Hypothalamus (tissue), 51 donors: Measurements from ENCODE around the gene VAV3.
"Not testable (repeated sequence)": the region's sequence is repeated elsewhere in the genome, so short reads cannot be mapped to it uniquely, and the experiment has no call there.

Experiments
- DNase-seq, 51 donors: peaks; one replicate each; lab custom pipeline; 2025; lab: John Stamatoyannopoulos, UW

The VAV3 gene

GRCh38 chr1:107895403-107896191 is 69.4 kb downstream of the VAV3 start:
- no peak for DNase-seq

- no peak for DNase-seq
These were observed 70.4 kb downstream of the VAV3 start for GRCh38 chr1:107894605-107895004.

GRCh38 chr1:107893350-107893749 is 71.6 kb downstream of the VAV3 start:
- not testable (repeated sequence) for DNase-seq

GRCh38 chr1:107889524-107889923 is 75.5 kb downstream of the VAV3 start:
- no peak for DNase-seq

GRCh38 chr1:107883562-107883961 is 81.4 kb downstream of the VAV3 start:
- DNase-seq, result no peak

- DNase-seq, result no peak
These were observed 85.1 kb downstream of the VAV3 start for GRCh38 chr1:107879927-107880326.

- DNase-seq, result peak in 1 of 51 donors; percentile 23
These were observed 85.6 kb downstream of the VAV3 start for GRCh38 chr1:107879346-107879745.

GRCh38 chr1:107877745-107878144 is 87.2 kb downstream of the VAV3 start:
- no peak for DNase-seq

- DNase-seq, result peak in 1 of 51 donors; percentile 38
These were observed 87.9 kb downstream of the VAV3 start for GRCh38 chr1:107877092-107877491.

- DNase-seq, result no peak
These were observed 89.3 kb downstream of the VAV3 start for GRCh38 chr1:107875689-107876088.

GRCh38 chr1:107874221-107874620 is 90.8 kb downstream of the VAV3 start:
- no peak for DNase-seq

GRCh38 chr1:107871687-107872395 is 93.1 kb downstream of the VAV3 start:
- no peak for DNase-seq

- no peak for DNase-seq
These were observed 93.7 kb downstream of the VAV3 start for GRCh38 chr1:107871259-107871658.

GRCh38 chr1:107870696-107871095 is 94.3 kb downstream of the VAV3 start:
- DNase-seq, result peak in 1 of 51 donors; percentile 1

- no peak for DNase-seq
These were observed 97.1 kb downstream of the VAV3 start for GRCh38 chr1:107867897-107868296.

- DNase-seq, result no peak
These were observed 97.6 kb downstream of the VAV3 start for GRCh38 chr1:107867422-107867821.

GRCh38 chr1:107866870-107867269 is 98.1 kb downstream of the VAV3 start:
- DNase-seq, result no peak

- no peak for DNase-seq
These were observed 99.4 kb downstream of the VAV3 start for GRCh38 chr1:107865627-107866026.

- no peak for DNase-seq
These were observed 101.6 kb downstream of the VAV3 start for GRCh38 chr1:107863342-107863741.

GRCh38 chr1:107862064-107862463 is 102.9 kb downstream of the VAV3 start:
- DNase-seq, result no peak

- DNase-seq, result no peak
These were observed 106.7 kb downstream of the VAV3 start for GRCh38 chr1:107858323-107858722.

GRCh38 chr1:107851418-107851817 is 113.6 kb downstream of the VAV3 start:
- DNase-seq, result no peak
